ENCODE measurements around the gene CD63.
A peak's percentile ranks its signal among the peaks of the same experiment; 100 is the strongest.

DNA sequence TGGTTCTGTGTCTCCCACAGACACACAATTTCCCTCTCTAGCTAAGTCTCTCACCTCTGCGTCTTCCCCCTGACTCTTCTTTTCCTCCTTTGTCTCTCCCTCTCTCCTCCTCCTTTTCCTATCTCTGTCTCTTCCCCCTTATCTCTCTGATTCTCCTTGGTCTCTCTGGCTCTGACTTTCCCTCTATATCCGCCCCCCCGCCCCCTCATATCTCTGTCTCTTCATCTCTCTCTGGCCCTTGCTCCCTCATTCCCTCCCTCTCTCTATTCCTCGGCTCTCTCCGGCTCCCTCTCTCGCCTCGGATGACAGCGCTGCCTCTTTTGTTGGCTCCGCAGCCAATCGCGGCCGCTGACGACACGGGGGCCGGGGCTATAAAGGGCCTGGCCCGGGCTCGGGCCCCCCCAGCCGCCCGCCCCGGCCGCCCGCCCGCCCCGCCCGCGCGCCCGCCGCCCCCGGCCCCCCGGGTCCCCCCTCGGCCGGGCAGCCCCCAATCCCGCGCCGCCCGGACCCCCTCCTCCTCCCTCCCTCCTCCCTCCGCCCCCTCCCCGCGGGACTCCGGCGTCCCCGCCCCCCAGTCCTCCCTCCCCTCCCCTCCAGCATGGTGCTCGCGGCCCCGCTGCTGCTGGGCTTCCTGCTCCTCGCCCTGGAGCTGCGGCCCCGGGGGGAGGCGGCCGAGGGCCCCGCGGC lies 14.1 kb upstream of the CD63 start, which contains the start of gene GDF11:
- TF ChIP-seq, protein P1, sequence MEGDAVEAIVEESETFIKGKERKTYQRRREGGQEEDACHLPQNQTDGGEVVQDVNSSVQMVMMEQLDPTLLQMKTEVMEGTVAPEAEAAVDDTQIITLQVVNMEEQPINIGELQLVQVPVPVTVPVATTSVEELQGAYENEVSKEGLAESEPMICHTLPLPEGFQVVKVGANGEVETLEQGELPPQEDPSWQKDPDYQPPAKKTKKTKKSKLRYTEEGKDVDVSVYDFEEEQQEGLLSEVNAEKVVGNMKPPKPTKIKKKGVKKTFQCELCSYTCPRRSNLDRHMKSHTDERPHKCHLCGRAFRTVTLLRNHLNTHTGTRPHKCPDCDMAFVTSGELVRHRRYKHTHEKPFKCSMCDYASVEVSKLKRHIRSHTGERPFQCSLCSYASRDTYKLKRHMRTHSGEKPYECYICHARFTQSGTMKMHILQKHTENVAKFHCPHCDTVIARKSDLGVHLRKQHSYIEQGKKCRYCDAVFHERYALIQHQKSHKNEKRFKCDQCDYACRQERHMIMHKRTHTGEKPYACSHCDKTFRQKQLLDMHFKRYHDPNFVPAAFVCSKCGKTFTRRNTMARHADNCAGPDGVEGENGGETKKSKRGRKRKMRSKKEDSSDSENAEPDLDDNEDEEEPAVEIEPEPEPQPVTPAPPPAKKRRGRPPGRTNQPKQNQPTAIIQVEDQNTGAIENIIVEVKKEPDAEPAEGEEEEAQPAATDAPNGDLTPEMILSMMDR (IDR thresholded peaks at IDR 0.05) = no peak
- TF ChIP-seq POLR2A (IDR thresholded peaks at IDR 0.05) (no peak), POLR2AphosphoS5 (IDR thresholded peaks at IDR 0.05) (peak in 1 of 3 donors; percentile 36)

Measured in breast epithelium (tissue), 3 donors.